NCI-H1105 (cell line): Measurements from ENCODE around the gene TAF9B.
"Not testable (repeated sequence)": the region's sequence is repeated elsewhere in the genome, so short reads cannot be mapped to it uniquely, and the experiment has no call there.

Experiments used
- DNase-seq: peaks from one replicate; lab custom pipeline; 2025; lab: John Stamatoyannopoulos, UW

TAF9B gene, protein sequence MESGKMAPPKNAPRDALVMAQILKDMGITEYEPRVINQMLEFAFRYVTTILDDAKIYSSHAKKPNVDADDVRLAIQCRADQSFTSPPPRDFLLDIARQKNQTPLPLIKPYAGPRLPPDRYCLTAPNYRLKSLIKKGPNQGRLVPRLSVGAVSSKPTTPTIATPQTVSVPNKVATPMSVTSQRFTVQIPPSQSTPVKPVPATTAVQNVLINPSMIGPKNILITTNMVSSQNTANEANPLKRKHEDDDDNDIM

DNA sequence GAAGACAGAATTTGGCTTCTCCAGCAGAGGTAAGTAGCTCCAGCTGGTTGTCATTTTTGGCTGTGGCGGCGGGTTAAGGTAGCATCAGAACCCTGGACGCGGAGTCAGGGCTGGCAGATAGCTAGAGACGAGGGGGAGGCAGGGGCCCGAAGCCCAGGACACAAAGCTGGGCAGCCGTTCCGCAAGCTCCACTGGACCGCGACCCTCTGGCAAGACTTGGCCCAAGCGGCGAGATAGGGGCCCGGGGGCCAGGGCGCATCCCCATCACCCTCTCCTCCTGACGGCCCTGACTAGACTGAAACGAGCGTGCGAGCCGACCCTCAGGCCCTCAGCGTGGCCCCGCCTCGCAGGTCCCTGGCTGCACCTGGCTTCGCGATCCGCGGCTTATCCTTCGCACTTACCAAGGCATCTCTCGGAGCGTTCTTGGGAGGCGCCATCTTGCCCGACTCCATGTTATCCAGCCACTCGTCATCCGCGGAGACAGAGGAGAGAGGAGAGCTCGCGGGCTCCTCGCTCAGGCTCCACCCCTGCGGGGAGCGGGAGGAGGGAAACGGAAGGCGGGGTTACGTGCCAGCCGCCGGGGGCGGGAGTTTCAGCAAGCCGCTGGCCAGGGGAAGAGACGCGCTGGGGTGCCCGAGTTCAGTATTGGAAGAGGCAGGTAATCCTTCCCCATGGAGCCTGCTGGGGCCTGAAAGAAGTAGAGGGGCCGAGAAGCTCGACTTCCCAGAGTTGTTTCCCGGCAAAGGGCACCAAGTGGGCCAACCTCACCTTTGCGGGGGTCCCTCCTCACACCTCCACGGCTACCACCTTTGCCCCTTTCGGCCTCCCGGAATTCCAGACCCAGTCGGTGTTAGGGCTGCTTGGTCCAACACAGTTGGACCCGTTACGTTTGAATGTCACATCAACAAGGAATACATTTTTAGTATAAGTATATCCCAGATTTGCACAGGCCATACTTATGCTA lies at the start of gene TAF9B:
Gene TAF9B, minus strand, starts transcription at position 491 of the 964 bp plus-strand sequence. Its CDS starts 39 bp downstream, at position 452.
- peak; percentile 73 for DNase-seq

DNA sequence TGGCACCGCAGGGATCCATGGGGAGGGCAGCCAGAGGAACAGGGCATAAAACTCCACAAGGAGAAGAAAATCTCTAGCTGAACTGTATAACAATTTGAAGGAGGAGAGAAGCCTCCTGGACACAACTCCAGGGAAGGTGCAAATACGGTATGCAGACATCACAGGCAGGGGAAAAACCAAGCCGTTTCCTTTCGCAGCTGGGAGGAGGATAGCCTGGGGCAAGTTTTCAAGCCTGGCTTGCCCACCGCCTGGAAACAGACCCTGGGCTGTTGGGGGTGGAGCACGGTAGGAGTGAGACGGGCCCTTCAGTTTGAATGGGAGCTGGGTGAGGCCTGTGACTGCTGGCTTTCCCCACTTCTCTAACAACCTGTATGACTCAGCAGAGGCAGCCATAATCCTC lies 43.4 kb upstream of the TAF9B start:
- DNase-seq = no peak

DNA sequence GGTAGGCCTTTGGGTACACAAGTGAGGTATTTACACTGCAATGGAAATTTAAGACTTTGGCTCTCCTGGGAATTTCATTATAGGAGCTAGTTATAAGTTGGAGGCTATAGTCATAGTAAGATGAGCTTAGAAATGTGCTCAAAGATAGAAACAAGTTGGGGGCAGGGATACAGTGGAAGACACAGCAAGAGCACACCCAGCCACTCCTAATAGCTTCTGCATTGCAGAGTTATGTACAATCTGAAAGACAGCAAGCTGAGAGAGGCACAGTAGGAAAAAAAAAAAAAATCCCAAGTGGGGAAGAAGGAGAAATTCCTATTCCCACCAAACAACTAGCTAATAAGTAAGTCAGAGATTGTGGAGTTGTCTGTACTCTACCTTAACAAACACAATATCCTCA lies 41.9 kb upstream of the TAF9B start:
- no peak for DNase-seq

DNA sequence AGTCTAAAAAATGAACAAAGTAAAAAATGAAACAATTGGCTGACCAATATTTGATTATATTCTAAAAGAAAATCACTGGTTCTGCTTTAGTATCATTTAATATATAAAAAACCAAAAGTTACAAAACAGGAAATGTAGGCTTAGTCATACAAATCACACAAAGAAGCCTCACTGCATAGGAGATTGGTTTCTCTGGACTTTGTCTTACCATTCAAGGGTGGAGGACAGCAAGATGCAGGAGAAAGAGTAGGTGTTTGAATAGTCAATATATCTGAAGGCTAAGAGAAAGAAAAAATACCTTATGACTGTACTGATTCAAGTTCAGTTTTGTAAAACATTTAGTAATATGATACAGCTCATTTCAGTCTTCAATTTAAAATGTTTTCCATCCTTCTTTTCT lies 28.6 kb upstream of the TAF9B start:
- DNase-seq = no peak

DNA sequence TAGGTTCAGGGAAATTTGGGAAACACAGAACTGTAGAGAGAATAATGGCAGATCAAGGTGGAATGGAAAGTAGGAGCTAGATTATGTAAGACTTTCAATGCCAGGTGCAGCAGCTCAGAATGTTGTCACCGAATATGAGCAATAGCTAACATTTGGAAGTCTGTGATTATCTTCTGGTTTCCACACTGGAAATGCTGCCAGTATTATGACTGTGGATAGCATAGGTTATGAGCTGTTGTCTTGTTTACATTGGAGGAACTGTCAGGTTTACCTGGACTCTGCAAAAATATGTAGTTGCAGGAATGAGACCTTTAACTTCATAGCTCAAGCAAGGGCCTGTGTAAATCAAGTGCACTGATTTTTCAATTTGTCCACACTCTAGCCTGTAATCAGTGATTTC lies 26.0 kb upstream of the TAF9B start:
- no peak for DNase-seq

DNA sequence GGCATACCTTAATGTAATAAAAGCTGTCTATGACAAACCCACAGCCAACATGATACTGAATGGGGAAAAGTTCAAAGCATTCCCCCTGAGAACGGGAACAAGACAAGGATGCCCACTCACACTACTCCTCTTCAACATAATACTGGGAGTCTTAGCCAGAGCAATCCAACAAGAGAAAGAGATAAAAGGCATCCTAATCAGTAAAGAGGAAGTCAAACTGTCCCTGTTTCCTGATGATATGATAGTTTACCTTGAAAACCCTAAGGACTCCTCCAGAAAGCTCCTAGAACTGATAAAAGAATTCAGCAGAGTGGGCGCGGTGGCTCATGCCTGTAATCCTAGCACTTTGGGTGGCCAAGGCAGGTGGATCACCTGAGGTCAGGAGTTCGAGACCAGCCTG lies 23.7 kb upstream of the TAF9B start:
- not testable (repeated sequence) for DNase-seq

DNA sequence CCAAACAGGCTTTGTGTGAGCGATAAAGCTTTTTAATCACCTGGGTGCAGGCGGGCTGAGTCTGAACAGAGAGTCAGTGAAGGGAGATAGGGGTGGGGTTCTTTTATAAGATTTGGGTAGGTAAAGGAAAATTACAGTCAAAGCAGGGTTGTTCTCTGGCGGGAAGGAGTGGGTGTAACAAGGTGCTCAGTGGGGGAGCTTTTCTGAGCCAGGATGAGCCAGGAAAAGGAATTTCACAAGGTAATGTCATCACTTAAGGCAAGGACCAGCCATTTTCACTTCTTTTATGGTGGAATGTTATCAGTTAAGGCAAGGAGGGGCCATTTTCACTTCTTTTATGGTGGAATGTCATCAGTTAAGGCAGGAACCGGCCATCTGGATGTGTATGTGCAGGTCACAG lies 21.3 kb upstream of the TAF9B start:
- DNase-seq = not testable (repeated sequence)

DNA sequence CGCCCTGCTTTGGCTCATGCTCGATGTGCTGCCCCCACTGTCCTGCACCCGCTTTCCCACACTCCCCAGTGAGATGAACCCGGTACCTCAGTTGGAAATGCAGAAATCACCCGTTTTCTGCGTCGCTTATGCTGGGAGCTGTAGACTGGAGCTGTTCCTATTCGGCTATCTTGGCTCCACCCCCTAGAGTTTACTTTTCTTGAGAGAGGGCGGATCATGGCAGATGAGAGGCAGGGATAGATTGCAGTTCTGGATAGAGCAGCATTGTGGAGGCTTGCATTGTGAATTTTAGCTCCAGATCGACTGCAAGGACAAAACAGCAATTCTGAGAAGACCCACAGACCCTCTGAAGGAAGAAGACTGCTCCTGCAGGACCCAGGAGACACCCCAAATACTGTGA lies 18.4 kb upstream of the TAF9B start:
- not testable (repeated sequence) for DNase-seq

DNA sequence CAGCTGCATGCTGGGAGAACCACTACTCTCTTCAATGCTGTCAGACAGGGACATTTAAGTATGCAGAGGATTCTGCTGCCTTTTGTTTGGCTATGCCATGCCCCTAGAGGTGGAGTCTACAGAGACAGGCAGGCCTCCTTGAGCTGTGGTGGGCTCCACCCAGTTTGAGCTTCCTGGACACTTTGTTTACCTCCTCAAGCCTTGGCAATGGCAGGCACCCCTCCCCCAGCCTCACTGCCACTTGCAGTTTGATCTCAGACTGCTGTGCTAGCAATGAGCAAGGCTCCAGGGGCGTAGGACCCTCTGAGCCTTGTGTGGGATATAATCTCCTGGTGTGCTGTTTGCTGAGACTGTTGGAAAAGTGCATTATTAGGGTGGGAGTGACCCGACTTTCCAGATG lies 17.9 kb upstream of the TAF9B start:
- DNase-seq = not testable (repeated sequence)

DNA sequence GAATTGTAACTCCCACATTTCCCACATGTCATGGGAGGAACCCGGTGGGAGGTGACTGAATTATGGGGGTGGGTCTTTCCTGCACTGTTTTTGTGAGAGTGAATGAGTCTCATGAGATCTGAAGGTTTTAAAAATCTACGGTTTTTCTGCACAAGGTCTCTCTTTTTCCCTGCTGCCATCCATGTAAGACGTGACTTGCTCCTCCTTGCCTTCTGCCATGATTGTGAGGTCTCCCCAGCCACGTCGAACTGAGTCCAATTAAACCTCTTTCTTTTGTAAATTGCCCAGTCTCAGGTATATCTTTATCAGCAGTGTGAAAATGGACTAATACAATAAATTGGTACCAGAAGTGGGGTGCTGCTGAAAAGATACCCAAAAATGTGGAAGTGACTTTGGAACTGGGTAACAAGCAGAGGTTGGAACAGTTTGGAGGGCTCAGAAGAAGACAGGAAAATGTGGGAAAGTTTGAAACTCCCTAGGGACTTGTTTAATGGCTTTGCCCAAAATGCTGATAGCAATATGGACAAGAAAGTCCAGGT lies 7.6 kb upstream of the TAF9B start:
- not testable (repeated sequence) for DNase-seq

DNA sequence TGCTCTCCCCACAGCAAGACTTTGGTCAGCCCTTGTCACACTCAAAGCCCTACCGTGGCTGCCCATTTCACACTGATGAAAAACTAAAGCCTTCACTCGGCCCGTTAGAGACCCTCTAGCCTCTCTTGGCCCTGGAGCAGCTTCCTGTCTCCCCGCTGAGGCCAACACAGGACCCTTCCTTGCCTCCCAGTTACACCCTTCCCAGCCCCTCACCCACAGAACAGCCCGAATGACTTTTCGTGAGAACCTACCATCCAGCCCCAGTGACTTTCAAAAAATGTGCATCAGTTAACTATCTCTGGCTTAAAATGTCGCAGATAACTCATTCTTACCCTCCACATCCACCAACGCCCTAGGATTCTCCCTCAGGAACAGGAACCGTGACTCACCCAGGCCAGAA lies 756 bp upstream of the TAF9B start:
- DNase-seq = no peak

DNA sequence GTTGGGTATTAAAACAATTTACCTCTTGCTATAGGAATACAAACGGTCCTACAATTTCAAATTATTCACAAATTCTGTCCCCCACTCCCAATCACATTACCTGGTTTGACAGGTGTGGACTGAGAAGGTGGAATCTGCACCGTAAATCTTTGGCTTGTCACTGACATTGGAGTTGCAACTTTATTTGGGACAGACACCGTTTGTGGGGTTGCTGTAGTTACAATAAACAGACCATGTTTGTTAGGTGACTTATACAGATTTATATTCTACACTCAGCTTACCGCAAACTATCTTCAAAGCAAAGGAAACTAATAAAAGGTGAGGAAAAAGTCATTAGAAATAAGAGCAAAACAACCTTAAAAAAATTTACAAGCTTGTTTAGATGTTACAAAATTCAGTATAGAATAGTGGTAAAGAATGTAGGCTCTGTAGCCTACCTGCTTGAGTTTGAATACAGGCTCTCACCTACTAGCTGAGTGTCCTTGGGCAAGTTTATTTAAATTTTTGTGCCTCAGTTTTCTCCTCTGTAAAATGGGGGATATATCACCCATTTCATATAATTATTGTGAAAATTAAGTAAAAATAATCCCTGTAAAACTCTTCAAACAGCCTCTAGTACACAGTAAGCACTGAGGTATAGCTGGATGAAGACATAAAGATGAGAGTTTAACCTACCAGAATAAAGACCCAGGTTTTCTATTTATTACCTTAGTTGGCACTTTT lies 6.1 kb downstream of the TAF9B start:
- DNase-seq = no peak

DNA sequence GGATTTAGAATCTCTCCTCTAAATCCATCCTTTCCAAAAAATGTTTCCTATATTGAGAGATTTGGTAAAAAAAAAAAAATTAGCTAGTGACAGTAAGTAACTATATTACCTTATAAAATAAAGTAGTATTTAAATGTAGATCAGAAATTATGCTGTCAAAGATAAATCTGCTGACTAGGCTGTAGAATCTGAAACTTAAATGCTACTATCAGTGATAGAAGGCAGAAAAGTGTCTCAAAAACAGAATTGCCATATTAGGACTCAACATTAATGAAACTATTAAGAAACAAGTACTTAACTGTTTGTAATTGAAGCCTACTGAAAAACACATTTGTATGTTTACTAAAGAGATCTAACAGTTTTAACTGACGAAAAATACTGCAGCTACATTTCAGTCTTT lies 8.3 kb downstream of the TAF9B start:
- DNase-seq = no peak

DNA sequence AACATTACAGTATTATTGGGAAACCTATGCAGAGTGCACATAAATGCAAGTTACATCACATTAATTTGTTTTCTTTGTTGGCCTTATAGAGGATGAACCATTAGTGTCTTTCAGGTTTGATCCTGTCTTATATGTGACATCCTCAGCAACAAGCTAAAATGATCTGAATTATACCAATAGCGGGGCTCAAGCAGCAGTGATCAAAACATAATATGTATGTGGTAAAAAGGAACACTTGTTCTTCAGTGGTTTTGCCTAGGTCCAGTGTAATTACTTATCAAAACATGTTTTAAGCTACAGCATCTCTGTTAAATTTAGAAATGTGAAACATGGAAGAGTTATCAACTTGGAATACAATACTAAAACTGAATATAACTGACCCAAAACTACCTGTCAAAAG lies 9.1 kb downstream of the TAF9B start:
- DNase-seq = no peak

DNA sequence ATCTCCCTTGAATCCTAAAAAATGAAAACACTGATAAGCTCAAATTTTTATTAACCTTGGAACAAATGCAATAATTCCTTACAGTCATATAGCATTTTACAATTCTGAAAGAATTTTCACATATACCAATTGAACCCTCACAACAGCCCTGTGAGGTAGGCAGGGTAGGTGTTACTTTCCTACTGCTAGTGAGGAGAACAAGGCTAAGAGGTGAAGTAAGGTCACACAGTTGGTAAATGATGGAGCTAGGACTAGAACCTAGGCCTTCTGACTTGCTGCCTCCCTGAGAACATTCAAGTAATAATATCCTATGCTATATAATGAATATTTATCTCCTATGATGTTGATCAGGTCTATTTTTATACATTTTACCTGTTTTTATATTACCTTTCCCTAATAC lies 9.7 kb downstream of the TAF9B start:
- DNase-seq = no peak

DNA sequence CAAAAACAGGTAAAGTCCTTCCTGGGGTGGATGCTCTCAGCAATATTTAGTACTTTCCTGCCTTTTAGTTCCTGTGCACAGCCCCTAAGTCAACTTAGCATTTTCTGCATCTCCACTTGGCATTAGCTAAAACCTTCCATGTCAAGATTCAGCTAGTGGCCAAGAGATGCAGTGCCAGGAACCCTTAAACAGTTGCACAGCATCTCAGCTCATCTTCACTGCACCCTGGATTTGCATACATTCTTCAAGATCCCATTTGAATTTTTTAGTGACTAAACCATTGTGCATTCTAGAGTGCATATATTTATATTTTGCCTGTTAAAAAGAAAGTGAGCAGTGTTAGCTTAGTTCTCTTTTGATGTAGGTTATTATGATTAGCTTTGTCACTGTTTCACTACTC lies 13.7 kb downstream of the TAF9B start:
- not testable (repeated sequence) for DNase-seq

DNA sequence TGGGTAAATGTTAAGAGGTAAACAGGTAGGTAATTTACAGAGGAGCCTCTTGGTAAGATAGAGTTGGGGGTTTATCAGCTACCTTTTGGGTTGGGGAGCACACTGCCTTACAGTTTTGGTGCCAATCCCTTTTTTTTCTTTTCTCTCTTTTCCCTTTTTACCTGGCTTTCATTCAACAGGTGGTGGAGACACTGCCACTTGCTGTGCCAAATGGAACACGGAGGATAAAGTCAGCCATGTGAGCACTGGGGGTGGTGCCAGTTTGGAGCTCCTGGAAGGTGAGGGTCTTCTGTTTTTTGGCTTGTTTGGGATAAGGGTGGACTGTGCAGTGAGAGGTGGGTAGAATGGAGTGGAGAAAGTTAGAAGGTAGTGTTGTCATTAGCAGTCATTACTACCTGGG lies 14.3 kb downstream of the TAF9B start:
- DNase-seq = no peak

DNA sequence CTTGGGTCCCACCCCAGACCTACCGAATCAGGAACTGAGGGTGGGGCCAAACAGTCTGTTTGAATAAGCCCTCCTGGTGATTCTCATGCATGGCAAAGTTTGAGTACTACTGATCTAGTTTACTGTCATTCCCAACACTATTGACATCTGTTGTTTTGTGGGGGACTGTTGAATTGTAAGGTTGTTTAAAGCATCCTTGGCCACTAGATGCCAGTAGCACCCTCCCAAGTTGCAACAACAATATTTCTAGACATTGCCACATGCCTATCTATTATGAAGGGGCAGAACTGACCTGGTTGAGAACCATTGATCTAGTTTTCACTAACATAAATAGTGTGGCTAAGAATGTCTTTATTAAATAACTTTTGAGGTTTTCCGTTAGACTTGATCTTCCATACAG lies 15.1 kb downstream of the TAF9B start:
- no peak for DNase-seq

DNA sequence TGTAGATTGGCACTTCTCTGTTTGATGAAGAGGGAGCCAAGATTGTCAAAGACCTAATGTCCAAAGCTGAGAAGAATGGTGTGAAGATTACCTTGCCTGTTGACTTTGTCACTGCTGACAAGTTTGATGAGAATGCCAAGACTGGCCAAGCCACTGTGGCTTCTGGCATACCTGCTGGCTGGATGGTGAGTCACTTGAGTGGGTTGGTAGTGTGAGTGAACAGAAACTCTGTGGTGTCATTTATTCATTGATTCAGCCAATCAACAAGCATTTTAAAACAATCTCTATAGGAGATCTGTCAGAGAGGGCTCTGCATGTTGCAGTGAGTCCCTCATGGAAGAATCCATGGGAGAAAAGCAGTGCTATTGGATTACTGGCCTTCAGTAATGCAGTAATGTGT lies 16.3 kb downstream of the TAF9B start:
- DNase-seq = no peak

DNA sequence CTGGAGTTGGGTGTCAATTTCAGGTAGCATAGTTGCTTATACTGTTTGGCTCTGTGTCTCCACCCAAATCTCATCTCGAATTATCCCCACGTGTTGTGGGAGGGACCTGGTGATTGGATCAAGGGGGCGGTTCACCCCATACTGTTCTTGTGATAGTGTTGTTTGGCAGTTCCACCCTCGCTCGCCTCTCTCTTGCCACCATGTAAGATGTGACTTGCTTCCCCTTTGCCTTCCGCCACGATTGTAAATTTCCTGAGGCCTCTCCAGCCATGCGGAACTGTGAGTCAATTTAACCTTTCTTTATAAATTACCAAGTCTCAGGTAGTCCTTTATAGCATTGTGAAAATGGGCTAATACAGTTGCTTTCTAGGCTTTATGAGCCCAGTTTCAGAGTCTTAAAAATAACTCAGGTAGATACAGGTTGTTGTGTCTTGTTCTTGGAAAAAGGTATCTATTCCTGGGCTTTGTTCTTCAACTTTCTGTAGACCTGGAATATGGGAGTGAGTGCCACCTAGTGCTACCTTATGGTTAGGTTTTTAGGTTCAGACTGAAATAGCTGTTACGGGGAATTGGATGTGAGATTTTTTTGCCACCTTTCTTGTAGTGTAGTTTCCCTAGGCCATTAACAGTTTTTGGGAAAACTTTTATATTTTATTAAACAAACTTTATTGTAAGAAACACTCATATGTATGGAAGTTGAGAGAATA lies 19.8 kb downstream of the TAF9B start:
- DNase-seq = no peak

DNA sequence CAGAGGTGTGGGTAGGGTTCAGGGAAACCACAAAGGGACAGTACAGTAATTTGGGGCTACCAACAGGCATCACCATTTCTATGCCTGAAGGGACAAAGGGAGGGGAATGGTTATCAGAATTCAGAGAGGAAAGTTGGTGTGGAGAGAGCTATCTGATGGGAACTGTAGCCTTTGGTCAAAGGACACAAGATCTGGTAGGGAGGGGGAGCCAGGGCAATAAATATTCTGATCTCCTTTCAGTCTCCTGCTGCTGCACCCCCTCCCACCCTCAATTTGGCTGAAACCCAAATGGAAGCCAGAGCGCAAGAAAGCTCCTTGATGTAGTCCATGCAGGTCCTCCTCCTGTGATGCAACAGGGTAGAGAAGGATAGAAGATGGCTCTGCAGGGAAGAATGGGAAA lies 20.8 kb downstream of the TAF9B start:
- no peak for DNase-seq

DNA sequence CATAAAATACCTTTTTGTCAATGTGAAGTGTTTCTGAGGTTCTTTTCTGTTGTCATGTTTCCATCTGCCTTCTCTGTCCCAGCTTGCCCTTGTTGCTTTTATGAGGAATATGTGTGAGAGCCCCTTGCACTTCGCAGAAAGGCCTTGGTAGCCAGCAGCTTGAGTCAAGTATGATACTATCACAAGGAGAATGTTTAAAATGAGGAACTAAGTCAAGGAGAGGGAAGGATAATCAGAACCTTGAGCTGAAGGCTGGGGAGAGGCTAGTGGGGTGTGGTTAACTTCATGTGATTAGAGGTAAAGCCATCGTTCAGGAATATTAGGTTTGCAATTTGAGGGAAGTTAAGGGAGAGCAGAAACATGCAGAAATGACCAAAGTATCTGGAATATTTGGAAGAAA lies 22.7 kb downstream of the TAF9B start:
- no peak for DNase-seq
